CD4-positive, alpha-beta T cell treated with Interleukin-17A for 4 hours (primary cell): ENCODE measurements around the gene AUTS2.

Experiments used
- DNase-seq: peaks from one replicate; pipeline ENCODE4 v3.0.0-alpha.2; 2020; ENCODE audit warnings: mixed read lengths

AUTS2 gene

DNA sequence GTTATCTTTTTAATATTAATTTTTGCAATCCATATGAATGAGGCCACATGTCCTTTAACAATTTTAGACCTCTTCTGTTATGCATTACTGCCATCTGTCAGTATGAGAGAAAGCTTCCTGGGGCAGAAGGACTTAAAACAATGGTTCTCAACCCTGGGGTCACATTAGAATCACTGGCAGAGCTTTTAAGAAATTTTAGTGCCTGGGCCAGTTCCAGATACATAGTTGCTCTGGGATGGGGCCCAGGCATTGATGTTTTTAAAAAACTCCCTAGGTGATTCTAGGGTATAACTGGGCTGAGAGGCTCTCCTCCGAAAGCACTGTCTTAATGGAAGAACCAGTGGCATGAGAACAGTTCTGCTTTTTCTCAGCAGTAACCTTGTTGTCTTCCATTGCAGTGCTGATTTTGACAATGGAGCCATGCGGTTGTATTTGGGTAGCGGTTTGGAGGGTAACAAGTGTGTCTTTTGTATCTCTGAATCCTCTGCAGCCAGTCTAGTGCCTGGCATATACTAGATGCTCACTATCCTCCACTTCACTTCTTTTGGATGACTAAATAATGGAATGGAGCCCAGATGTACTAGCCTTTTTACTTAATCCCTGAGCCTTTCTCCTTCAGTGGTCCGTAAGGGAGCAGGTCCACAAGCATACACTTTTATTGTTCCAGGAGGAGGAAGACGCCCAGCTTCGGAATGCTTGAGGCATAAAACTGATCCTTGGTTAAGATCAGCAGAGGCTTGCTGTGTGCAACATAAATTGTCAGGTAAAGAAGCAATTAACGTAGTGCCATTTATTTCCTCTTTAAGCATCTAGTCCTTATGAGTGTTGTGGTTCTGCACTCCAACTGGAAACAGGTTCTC lies 227.1 kb downstream of the AUTS2 start:
- DNase-seq, result no peak

- no peak for DNase-seq
These were observed 228.0 kb downstream of the AUTS2 start for GRCh38 chr7:69826283-69826682.

- no peak for DNase-seq
These were observed 228.9 kb downstream of the AUTS2 start for GRCh38 chr7:69827140-69827539.

DNA sequence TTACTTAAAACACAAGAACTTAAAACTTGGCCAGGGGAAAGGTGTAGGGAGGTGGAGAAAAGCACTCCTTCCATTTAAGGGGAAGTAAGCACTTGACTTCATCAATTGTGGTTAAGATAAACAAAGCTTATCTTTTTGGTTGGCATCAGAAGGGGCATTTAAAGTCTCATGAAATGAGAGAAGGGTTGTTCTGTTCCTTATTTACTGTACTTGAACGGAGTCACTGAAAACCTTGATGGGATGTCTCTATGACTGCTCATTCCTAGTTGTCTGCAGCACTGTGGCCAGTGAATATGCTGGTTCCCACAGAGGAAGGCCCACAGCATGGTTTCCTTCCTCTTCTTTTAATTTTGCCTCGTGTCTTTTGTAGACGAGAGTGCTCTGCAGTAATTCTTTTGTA lies 229.3 kb downstream of the AUTS2 start:
- DNase-seq, result no peak

DNA sequence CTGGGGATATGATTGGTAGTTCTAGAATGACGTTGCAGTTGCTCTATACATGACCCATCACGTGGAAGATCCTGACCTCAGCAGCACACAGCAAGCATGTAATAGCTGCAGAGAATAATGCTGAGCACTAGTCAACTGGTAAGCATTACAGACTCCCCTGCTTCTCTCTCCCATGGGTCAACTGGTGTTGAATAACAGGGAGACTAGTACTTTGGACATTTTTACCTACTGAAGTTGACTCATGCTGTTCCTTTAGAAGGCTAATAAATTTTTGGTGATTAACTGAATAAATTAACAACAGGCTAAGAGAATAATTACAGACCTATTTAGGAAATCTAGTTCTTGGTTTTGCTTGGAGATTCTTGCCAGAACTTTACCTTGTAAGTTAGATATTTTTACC lies 234.1 kb downstream of the AUTS2 start:
- no peak for DNase-seq

- DNase-seq, result no peak
These were observed 235.7 kb downstream of the AUTS2 start for GRCh38 chr7:69833964-69834363.

- DNase-seq, result no peak
These were observed 238.4 kb downstream of the AUTS2 start for GRCh38 chr7:69836702-69837101.

DNA sequence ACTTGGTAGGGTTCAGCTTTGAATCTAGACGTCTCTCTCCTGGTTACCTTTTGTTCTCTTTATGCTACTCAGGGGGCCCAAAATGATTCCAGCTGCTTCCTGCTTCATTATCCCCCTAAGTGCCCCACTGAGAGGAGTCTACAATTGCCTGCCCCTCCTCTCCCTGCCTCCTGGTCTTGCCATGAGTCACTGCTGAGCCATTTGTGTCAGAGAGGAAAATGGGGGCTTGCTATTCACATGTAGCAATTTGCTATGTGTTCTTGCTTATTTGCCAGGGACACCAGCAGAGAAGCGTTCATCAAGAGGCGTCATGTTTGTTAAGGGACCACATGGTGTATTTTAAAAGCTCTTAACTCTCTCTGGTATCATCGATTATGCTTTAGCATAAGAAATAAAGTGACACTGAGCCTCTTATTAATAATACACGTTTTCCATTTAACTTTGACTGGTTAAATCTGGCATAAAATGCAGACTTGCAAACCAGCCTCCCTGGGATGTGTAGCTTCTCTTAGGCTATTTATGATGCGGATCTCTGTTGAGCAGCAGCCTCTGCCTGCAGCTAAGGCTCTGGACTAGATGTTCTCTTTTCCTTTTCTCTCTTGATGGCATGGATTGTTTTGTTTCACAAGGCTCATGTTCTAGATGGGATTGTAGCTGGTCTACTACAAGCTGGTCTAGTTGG lies 239.3 kb downstream of the AUTS2 start:
- no peak for DNase-seq

DNA sequence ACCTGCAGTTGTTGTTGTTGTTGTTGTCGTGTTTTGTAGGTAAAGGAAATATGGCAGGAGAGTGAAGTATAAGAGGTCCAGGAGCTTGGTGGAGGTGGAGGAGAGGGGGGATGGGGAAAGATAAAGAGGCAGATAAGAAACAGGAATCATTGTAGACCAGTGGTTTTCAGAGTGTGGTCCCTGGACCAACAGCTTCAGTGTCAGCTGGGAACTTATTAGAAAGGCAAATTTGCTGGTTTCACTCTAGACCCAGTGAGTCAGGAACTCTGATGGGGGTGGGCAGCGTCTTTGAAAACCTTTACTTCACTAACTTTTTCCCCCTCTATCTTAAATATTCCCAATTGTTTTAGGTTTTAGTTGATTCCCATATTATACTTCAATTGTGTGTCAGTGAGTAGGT lies 241.5 kb downstream of the AUTS2 start:
- no peak for DNase-seq

GRCh38 chr7:69840248-69840647 lies 242.0 kb downstream of the AUTS2 start:
- no peak for DNase-seq

DNA sequence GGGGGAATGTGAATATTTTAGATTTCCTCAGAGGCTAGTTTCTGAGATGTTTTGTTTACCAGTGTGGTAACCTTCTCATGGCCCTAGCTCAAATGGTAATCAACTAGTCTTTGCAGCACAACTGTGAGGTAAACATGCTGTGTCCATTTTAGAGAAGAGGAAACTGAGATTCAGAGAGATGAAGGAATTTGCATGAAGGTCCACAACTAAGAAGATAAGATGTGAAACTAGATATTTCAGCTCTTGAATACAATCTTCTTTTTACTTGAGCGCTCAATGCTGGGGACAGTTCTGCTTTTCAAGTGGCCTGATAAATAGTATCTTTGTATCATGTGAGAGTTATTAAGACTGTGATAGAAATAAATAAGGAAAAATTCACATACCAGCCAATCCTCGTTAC lies 245.4 kb downstream of the AUTS2 start:
- DNase-seq, result no peak

- DNase-seq, result no peak
These were observed 246.1 kb downstream of the AUTS2 start for GRCh38 chr7:69844264-69844868.

DNA sequence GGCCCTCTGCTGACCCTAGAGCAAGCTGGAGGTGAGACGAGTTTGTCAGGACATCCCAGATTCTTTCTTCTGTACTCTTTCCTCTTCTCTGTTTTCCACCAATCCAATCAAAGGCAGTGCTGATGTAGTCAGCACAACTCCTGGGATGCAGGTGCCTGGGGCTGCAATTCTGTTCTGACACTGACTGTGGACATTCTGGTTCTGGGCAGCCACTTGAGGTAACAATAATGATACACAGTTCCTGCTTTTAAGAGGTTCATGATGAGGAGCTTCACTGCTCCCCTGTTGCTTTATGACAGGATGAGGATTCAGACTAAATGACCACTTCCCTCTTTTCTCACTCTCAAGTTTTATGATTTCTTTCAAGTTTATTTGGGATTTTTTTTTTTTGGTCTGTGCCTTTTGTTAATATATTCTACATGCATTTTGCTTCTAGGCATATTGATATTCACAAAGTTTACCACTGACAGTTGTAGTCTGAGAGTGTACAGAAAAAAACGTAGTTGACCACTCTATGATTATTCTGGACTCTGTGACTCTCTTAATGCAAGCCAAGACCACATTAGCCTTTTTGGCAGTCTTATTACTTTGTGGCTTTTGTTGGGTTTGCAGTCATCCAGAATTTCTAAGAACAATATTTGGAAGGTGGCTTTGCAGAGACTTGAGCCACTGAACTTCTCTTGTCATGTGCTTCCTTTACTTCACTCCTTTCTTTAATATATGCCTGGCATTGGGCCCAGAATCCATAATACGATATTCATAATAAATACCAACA lies 247.6 kb downstream of the AUTS2 start:
- DNase-seq, result no peak

DNA sequence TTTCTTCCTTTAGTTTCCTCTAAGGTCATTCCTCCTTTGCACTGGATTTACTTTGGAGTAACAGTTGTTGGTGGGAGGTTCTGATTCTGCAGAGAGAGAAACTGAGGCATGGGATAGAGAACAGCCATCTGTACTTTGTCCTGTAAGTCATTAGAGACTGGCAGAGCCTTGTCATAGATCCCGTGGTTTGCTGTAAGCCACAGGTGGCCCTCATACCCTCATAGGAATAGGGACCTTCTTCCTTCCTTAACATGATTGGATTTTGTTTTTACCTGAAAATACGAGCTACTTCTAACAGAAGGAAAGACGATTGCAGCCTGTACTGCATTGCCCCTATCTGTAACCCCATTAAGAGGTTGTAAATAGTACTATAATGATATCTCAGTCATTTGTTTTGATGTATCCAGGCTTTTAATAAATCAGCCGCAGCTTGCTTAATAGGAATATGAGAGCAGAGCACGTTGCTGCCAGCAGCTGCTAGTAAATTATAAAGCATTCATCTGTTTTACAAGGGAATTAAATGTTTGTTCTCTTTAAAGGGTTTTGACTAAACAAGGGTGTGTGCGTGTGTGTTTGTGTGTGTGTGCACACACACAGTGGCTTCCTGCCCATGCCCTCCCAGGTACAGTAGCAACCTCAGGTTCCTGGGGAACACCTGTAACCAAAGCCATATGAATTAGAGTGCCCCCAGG lies 249.8 kb downstream of the AUTS2 start:
- no peak for DNase-seq

GRCh38 chr7:69849268-69849667 lies 251.0 kb downstream of the AUTS2 start:
- DNase-seq, result no peak

DNA sequence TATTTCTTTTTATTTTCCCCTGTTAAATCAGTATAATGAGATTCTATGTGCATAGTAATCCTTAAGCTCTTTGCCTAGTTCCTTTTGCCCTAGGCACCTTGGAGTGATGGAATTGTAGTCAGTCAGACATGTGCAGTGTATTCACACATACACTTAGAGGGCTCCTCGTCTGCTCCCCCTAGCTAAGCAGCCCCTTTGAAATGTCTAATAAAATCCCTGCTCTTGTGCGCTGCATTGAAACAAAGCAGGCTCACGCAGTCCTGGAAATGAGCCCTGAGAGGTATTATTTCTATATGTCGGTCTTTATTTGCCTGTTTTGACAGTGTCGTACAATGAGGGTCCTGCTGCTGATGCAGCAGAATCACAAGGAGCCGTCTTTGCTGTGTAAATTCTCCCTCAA lies 258.7 kb downstream of the AUTS2 start:
- no peak for DNase-seq

DNA sequence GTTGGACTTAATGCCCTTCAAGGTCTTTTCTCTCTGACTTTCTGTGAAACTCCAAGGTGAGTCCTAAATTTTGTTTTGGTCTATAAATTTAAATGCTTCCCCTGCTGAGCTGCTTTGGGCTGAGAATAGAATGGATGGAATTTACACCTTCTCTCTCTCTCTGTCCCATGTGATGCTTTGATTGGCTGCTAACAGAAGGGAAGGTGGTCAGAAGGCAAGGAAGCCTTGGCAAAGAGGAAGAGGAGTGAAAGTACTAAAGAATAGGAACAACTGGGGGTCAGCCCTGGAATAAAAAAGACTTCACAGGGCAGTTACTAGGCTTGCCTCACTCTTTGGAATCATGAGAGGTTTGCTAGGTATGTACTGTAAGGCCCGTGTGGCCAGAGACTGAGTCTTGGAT lies 260.2 kb downstream of the AUTS2 start:
- DNase-seq, result no peak

DNA sequence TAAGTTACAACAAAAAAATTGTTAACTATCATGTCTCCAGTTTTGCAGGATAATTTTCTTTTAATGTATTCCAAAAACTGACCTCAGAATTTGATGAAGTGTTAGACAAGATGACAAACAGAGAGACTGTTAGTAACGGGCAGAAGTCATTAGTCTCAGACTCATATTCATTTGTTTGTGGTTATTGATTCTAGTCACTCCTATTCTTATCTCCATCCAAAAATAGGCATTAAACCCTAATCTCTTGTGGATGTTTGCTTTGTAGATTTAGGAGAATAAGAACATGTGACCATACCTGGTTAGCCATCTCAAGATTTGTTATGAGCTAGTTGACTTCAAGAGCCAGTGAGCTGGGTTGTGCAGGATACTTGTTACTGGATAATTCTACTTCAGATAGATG lies 261.1 kb downstream of the AUTS2 start:
- no peak for DNase-seq

DNA sequence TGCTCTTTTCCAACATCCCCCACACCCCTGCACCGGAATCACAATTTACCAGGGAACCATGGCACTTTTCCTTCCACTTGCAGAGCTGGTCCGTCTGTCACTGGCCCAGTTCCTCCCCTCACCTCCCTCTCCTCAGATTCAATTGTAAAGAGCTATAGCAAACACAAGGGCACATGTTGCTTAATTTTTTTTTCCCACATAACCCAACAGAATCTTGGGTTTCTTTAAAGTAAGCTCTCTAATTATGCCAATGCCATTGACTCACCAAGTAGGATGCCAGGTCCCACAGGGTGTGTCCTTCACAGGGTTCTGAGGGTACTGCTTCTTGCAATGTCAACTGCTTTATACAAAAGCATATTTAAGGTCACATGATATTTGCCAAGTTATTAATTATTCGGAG lies 262.2 kb downstream of the AUTS2 start:
- DNase-seq, result no peak

DNA sequence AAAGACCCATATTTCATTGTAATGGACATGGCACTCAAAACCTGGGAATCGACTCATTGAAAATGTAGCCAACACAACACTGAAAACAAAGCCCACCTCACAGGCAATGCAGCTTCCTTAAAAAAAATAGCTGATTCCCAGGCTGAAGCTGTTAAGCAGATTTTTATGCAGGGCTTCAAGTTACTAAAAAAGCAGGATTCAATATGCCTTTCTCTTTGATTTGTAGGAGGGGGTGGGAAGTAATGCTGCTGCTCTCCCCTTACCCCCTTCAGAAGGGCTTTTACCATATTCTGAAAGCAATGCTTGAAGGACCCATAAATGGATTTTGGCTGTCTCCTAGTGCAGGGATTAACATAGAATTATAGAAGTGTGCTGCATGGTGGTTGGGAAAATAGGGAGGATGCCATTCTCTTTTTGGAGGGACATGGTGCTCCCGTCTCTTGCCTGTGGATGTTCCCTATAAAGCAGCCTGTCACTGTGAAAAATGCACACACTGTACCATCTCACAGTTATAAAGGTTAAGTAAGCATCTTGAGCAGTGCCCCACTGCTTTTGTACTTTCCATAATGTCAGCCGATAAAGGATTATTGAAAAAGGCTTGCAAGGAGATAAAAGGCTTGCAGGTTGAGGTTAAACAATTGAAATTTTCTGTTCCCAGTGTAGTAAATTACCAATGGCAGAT lies 262.8 kb downstream of the AUTS2 start:
- DNase-seq, result no peak

GRCh38 chr7:69862413-69863064 lies 264.3 kb downstream of the AUTS2 start:
- DNase-seq, result no peak

DNA sequence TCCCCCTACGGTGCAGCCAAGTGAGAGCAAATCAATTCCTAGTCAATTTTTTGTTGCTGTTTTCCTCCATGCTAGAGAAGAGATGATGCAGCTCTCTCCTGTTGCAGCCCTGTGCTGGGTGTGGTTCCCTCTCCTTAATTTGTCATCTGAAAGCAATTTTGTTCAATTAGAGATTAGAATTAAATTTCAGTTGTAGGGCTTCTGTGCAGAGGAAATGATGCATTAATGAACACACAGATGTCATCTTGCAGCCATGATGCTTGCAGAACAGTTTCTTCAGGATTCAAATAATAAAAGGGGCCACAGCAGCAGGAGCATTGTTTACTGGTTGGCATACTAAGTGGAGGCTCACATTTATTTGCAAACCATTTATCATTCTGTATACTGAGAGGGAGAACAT lies 266.0 kb downstream of the AUTS2 start:
- no peak for DNase-seq
